Measurements from ENCODE around the gene CDH15.
"Not testable (repeated sequence)": the region's sequence is repeated elsewhere in the genome, so short reads cannot be mapped to it uniquely, and the experiment has no call there.

GRCh38 chr16:89186593-89187031, 15.1 kb downstream of the CDH15 start:
- TF ChIP-seq POLR2AphosphoS5, CTCF, POLR2A (IDR thresholded peaks at IDR 0.05): not testable (repeated sequence)
